Left ventricle myocardium inferior (tissue), 1 donor: ENCODE data around the gene ZNF804B. TPM values are rescaled to one million over a fixed set of nuclear protein-coding genes. Genes with fewer than 3 reads are reported as not detected.

ENCODE experiments used
- DNase-seq: peaks from one replicate; pipeline ENCODE4 v3.0.0-alpha.2; 2020
- H3K27ac ChIP-seq: fragments of 200-600 bp; replicated peaks from 2 replicates; pipeline ENCODE4 v1.8.0; 2021
- H3K27me3 ChIP-seq: fragments of 200-600 bp; 2 replicates; pipeline ENCODE4 v1.8.0; 2021; ENCODE audit warnings: low read depth
- H3K36me3 ChIP-seq: fragments of 200-600 bp; 2 replicates; pipeline ENCODE4 v1.8.0; 2021
- H3K4me1 ChIP-seq: fragments of 200-600 bp; 2 replicates; pipeline ENCODE4 v1.8.0; 2021
- H3K4me3 ChIP-seq: fragments of 200-600 bp; 2 replicates; pipeline ENCODE4 v1.8.0; 2021; ENCODE audit warnings: mild to moderate bottlenecking, moderate library complexity
- H3K9me3 ChIP-seq: fragments of 200-600 bp; replicated peaks from 2 replicates; pipeline ENCODE4 v1.8.0; 2021
- CTCF ChIP-seq: fragments of 200-600 bp; IDR thresholded peaks from 2 replicates; pipeline ENCODE4 v1.8.0; 2021; ENCODE audit warnings: antibody characterized with exemption, mild to moderate bottlenecking, borderline replicate concordance
- intact Hi-C: fragments of 100-400 bp; cut with micrococcal nuclease; formaldehyde crosslinking; loops from one replicate; pipeline ENCODE4 v1.11.0; 2022
- total RNA-seq: library from RNA; stranded (reverse); fragmentation: NEBNext Ultra II Directional; extraction: Animal tissue kit (Norgen Biotek cat#: 25700); gene quantifications from one replicate; pipeline ENCODE4 v1.2.1, GENCODE V29; 2021
- donor health status: DM: no; HTN: yes; CAD: no; lungs with severe emphysema.

Gene ZNF804B
- total RNA-seq, 1 donor from 2014 or later, result not detected

GRCh38 chr7:88792361-88792760 lies 32.9 kb downstream of the ZNF804B start:
- no peaks in the 10 kb centered on the region for H3K4me1 ChIP-seq
- H3K27ac ChIP-seq, result no peak overlapping the region
- TF ChIP-seq CTCF, result no peak
- no peak overlapping the region for H3K4me3 ChIP-seq
- no peaks in the 10 kb centered on the region for H3K9me3 ChIP-seq
- H3K36me3 ChIP-seq, result no peaks in the 10 kb centered on the region
- intact Hi-C loops, result no loop called here
- DNase-seq, result no peak
- H3K27me3 ChIP-seq, result no peaks in the 10 kb centered on the region

GRCh38 chr7:88795553-88795952 lies 36.1 kb downstream of the ZNF804B start, which contains the start of gene TEX47:
Gene TEX47, minus strand, starts transcription at chr7:88795737. Its CDS starts 795 bp downstream, at chr7:88794942.
- H3K36me3 ChIP-seq, result no peaks in the 10 kb centered on the region
- no peak within 1 kb of the TSS for H3K4me3 ChIP-seq
- no peaks in the 10 kb centered on the region for H3K4me1 ChIP-seq
- no peaks in the 10 kb centered on the region for H3K27me3 ChIP-seq
- no peaks in the 10 kb centered on the region for H3K9me3 ChIP-seq
- intact Hi-C loops, result no loop called here
- no peak for TF ChIP-seq CTCF
- DNase-seq, result no peak
- H3K27ac ChIP-seq, result no peak within 1 kb of the TSS

- Histone ChIP-seq H3K4me1 (no peaks in the 10 kb centered on the region), H3K27ac (no peak overlapping the region), H3K4me3 (no peak overlapping the region), H3K27me3 (no peaks in the 10 kb centered on the region), H3K9me3 (no peaks in the 10 kb centered on the region), H3K36me3 (no peaks in the 10 kb centered on the region)
- no peak for DNase-seq
- no peak for TF ChIP-seq CTCF
- intact Hi-C loops, result no loop called here
Observed at GRCh38 chr7:88801046-88801445, 41.5 kb downstream of the ZNF804B start.

GRCh38 chr7:88806280-88807037 lies 47.0 kb downstream of the ZNF804B start:
- intact Hi-C loops, result no loop called here
- H3K36me3 ChIP-seq, result no peaks in the 10 kb centered on the region
- no peaks in the 10 kb centered on the region for H3K9me3 ChIP-seq
- no peak overlapping the region for H3K27ac ChIP-seq
- TF ChIP-seq CTCF, result no peak
- no peak for DNase-seq
- no peaks in the 10 kb centered on the region for H3K27me3 ChIP-seq
- H3K4me1 ChIP-seq, result no peaks in the 10 kb centered on the region
- H3K4me3 ChIP-seq, result no peak overlapping the region

- intact Hi-C loops, result no loop called here
Observed at GRCh38 chr7:88818552-88818951, 59.1 kb downstream of the ZNF804B start.

More at GRCh38 chr7:88818552-88818951, 59.1 kb downstream of the ZNF804B start:
- Histone ChIP-seq H3K9me3 (no peaks in the 10 kb centered on the region), H3K4me3 (no peak overlapping the region), H3K36me3 (no peaks in the 10 kb centered on the region), H3K4me1 (no peaks in the 10 kb centered on the region), H3K27me3 (no peaks in the 10 kb centered on the region), H3K27ac (no peak overlapping the region)
- no peak for TF ChIP-seq CTCF
- no peak for DNase-seq
